Left cardiac atrium (tissue), 4 donors: ENCODE measurements around the gene C1orf21. TPM values are rescaled to one million over a fixed set of nuclear protein-coding genes. Genes with fewer than 3 reads are reported as not detected.

ENCODE experiments used
- ATAC-seq, 2 donors: fragments of 200-7000 bp; cut with Tn5 transposase; one replicate each; pipeline ENCODE4 v1.9.1; 2020; ENCODE audit warnings: mild to moderate bottlenecking in 2 of 2, moderate library complexity in 2 of 2
- DNase-seq: peaks from one replicate; pipeline ENCODE4 v3.0.0-alpha.2; 2020
- intact Hi-C, 2 donors: fragments of 100-400 bp; cut with DNase I; formaldehyde crosslinking; loops; one replicate each; pipeline versions ENCODE4 v1.14.1 to v1.15.1; 2022 to 2023
- total RNA-seq, 2 donors: library from RNA; stranded (reverse); fragmentation: NEBNext Ultra II Directional; extraction: Animal tissue kit (Norgen Biotek cat#: 25700); gene quantifications; one replicate each; pipeline ENCODE4 v1.2.1, GENCODE V29; 2021
- donor health status: DM: no; HTN: yes; CAD: no.
- donor health status: DM: no; HTN: yes; CAD: no; lungs with severe emphysema.
- donor health status: DM: yes; HTN: yes; CAD: no.
- donor health status: Dilated cardiomyopathy.

C1orf21 gene
- total RNA-seq, 2 donors from 2014 or later: 61.3 to 80.7 TPM

GRCh38 chr1:184405801-184406142, 18.9 kb downstream of the C1orf21 start:
- ATAC-seq (no peak), DNase-seq (no peak)
- intact Hi-C loops: no loop called here

GRCh38 chr1:184406479-184406878, 19.6 kb downstream of the C1orf21 start:
- no peak for DNase-seq
- intact Hi-C loops: no loop called here
- no peak for ATAC-seq

GRCh38 chr1:184407816-184408510, 21.1 kb downstream of the C1orf21 start:
- DNase-seq (no peak), ATAC-seq (peak in 1 of 2 donors; percentile 34)
- intact Hi-C loops: no loop called here

- intact Hi-C loops: no loop called here
- DNase-seq (no peak), ATAC-seq (no peak)
Observed at GRCh38 chr1:184408580-184408979, 21.8 kb downstream of the C1orf21 start.

GRCh38 chr1:184409011-184409410, 22.2 kb downstream of the C1orf21 start:
- no peak for DNase-seq
- ATAC-seq: peak in 1 of 2 donors; percentile 64
- intact Hi-C loops: no loop called here

- intact Hi-C loops: loop anchor here in 1 of 2 donors (5.0 kb wide), 1 partner anchor 45 kb away; no protein-coding TSS in a partner anchor
- DNase-seq: no peak
- ATAC-seq: no peak
Observed at GRCh38 chr1:184412472-184412871, 25.6 kb downstream of the C1orf21 start.

- DNase-seq: no peak
- intact Hi-C loops: no loop called here
- ATAC-seq: no peak
Observed at GRCh38 chr1:184416481-184416880, 29.7 kb downstream of the C1orf21 start.

GRCh38 chr1:184416946-184417345, 30.1 kb downstream of the C1orf21 start:
- ATAC-seq: no peak
- DNase-seq: no peak
- intact Hi-C loops: no loop called here

- ATAC-seq (no peak), DNase-seq (no peak)
- intact Hi-C loops: no loop called here
Observed at GRCh38 chr1:184417916-184418315, 31.1 kb downstream of the C1orf21 start.

- intact Hi-C loops: no loop called here
- DNase-seq (no peak), ATAC-seq (no peak)
Observed at GRCh38 chr1:184418652-184419349, 32.0 kb downstream of the C1orf21 start.

GRCh38 chr1:184419350-184420161, 32.7 kb downstream of the C1orf21 start:
- intact Hi-C loops: no loop called here
- ATAC-seq (no peak), DNase-seq (no peak)

- intact Hi-C loops: no loop called here
- DNase-seq (no peak), ATAC-seq (no peak)
Observed at GRCh38 chr1:184422490-184423233, 35.8 kb downstream of the C1orf21 start.

- DNase-seq (no peak), ATAC-seq (no peak)
- intact Hi-C loops: no loop called here
Observed at GRCh38 chr1:184423649-184424048, 36.8 kb downstream of the C1orf21 start.

- intact Hi-C loops: no loop called here
- ATAC-seq (no peak), DNase-seq (no peak)
Observed at GRCh38 chr1:184424157-184424556, 37.3 kb downstream of the C1orf21 start.

- intact Hi-C loops: no loop called here
- no peak for ATAC-seq
- DNase-seq: no peak
Observed at GRCh38 chr1:184424945-184425344, 38.1 kb downstream of the C1orf21 start.

GRCh38 chr1:184425449-184426277, 38.8 kb downstream of the C1orf21 start:
- ATAC-seq: no peak
- intact Hi-C loops: no loop called here
- DNase-seq: no peak

- ATAC-seq (no peak), DNase-seq (no peak)
- intact Hi-C loops: no loop called here
Observed at GRCh38 chr1:184426278-184426674, 39.4 kb downstream of the C1orf21 start.

- no peak for DNase-seq
- intact Hi-C loops: no loop called here
- no peak for ATAC-seq
Observed at GRCh38 chr1:184427722-184428121, 40.9 kb downstream of the C1orf21 start.

GRCh38 chr1:184428604-184429003, 41.8 kb downstream of the C1orf21 start:
- DNase-seq: no peak
- no peak for ATAC-seq
- intact Hi-C loops: no loop called here
